Ectodermal cell (in vitro differentiated cells): ENCODE measurements around the gene HSD17B4.

Experiments used
- H3K27ac ChIP-seq: 2 replicates; pipeline ENCODE4 v1.7.0; 2013; ENCODE audit warnings: mild to moderate bottlenecking, low read depth, low read length; ENCODE audit not compliant: insufficient read depth, poor library complexity, severe bottlenecking
- H3K27me3 ChIP-seq: 2 replicates; pipeline ENCODE4 v1.7.0; 2013; ENCODE audit warnings: mild to moderate bottlenecking, low read length; ENCODE audit not compliant: insufficient read depth, control insufficient read depth, poor library complexity, severe bottlenecking
- H3K36me3 ChIP-seq: one replicate; pipeline ENCODE4 v1.7.0; 2013; ENCODE audit warnings: low read length; ENCODE audit not compliant: control insufficient read depth, insufficient read depth
- H3K4me1 ChIP-seq: one replicate; pipeline ENCODE4 v1.7.0; 2013; ENCODE audit warnings: low read length; ENCODE audit not compliant: control insufficient read depth, insufficient read depth
- H3K4me3 ChIP-seq: 2 replicates; pipeline ENCODE4 v1.7.0; 2013; ENCODE audit warnings: low read depth, low read length, control low read depth; ENCODE audit not compliant: insufficient read depth
- H3K9me3 ChIP-seq: 2 replicates; pipeline ENCODE4 v1.7.0; 2013; ENCODE audit warnings: mild to moderate bottlenecking, low read length, moderate library complexity; ENCODE audit not compliant: control insufficient read depth
- WGBS, 2 experiments: methylation state at CpG; one replicate each; pipeline ENCODE4 v1.1.7; 2013; ENCODE audit warnings: missing lambda C conversion rate in 2 of 2; 5-methylcytosine and 5-hydroxymethylcytosine counted together

Gene HSD17B4

GRCh38 chr5:119582987-119583386 lies 130.7 kb downstream of the HSD17B4 start:
- WGBS, 2 experiments, result 0 to 6% methylated on average over 1 of the region's 1 CpG
- Histone ChIP-seq H3K36me3 (no peaks in the 10 kb centered on the region), H3K9me3 (no peaks in the 10 kb centered on the region), H3K4me3 (no peak overlapping the region), H3K27ac (no peak overlapping the region), H3K27me3 (no peaks in the 10 kb centered on the region), H3K4me1 (peaks cover 13% of the 10 kb centered on the region)

- 89 to 94% methylated on average over 2 to 3 of the region's 3 CpGs for WGBS, 2 experiments
- H3K36me3 ChIP-seq, result no peaks in the 10 kb centered on the region
Observed at GRCh38 chr5:119583684-119584083, 131.4 kb downstream of the HSD17B4 start.

More at GRCh38 chr5:119583684-119584083, 131.4 kb downstream of the HSD17B4 start:
- Histone ChIP-seq H3K4me3 (no peak overlapping the region), H3K4me1 (peaks cover 13% of the 10 kb centered on the region), H3K27me3 (no peaks in the 10 kb centered on the region), H3K27ac (no peak overlapping the region), H3K9me3 (no peaks in the 10 kb centered on the region)
